GM19025 (cell line): ENCODE data around the gene DLGAP1.
"Not testable (repeated sequence)": the region's sequence is repeated elsewhere in the genome, so short reads cannot be mapped to it uniquely, and the experiment has no call there.

ENCODE experiments used
- ATAC-seq: cut with Tn5 transposase; IDR thresholded peaks from one replicate; pipeline ENCODE4 v1.9.1; 2021; ENCODE audit warnings: mild to moderate bottlenecking, low read depth, moderate library complexity; ENCODE audit not compliant: unreplicated experiment

The DLGAP1 gene

DNA sequence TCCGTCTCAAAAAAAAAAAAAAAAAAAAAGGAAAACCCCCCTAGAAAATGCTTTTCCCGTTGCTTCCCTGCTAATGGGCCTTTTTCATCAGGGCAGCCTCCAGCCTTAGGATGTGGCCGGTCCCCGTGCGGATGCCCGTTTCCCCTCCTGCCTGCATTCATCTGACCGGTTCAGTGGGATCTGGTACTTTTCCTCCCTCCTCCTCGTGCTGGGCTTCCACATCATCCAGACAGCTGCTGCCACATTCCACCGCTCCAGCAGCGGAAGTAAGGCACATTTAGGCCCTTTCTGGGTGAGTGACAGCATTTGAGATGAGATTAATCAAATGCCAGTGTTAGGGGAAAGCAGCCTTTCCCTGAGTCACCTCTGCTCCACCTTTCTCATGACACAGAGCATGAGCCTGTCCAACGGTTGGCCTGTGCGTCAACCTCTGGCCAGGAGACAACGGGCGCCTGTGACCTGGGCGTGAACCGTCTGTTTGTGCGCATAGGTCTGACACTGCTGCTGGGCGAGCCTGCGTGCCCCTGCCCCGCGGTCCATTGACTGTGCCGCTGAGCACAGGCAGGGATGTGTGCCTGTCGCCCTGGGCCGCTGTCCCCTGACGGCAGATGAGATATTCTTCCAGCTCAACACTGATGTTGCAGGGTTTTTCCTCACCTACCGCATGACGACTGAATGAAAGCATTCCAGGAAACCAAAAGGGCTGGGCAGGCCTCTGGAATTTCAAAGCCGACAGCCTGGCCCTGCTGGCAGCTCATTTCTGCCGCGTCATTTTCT is 831.1 kb downstream of the DLGAP1 start:
- no peak for ATAC-seq

DNA sequence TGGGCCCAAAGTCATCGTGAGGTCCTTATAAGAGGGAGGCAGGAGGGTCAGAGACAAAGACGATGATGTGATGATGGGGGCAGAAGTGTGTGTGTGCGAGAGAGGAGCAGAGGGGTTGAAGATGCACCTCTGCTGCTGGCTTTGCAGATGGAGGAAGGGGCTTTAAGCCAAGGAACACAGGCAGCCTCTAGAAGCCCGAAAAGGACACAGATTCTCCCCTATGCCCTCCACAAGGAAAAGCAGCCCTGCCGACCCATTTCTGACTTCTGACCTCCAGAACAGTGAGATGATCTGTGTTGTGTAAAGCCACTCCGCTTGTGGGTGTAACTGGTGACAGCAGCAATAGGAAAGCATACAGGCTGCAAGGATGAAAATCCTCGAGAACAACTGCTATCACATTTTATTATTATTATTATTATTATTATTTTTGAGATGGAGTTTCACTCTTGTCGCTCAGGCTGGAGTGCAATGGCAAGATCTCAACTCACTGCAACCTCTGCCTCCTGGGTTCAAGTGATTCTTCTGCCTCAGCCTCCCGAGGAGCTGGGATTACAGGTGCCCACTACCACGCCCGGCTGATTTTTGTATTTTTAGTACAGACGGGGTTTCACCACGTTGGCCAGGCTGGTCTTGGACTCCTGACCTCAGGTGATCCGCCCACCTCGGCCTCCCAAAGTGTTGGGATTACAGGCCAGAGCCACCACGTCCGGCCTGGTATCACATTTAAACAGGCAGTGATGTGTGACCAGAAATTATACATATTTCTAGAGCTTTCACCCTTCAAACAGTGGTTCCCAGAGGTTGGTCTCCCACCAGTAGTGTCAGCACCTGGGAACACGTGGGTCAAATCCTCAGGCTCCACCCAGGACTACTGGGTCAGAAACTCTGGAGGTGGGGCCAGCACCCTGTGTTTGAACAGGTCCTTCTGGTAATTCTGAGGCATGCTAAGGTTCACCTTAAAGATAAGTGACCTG is 834.7 kb downstream of the DLGAP1 start:
- ATAC-seq, result no peak

DNA sequence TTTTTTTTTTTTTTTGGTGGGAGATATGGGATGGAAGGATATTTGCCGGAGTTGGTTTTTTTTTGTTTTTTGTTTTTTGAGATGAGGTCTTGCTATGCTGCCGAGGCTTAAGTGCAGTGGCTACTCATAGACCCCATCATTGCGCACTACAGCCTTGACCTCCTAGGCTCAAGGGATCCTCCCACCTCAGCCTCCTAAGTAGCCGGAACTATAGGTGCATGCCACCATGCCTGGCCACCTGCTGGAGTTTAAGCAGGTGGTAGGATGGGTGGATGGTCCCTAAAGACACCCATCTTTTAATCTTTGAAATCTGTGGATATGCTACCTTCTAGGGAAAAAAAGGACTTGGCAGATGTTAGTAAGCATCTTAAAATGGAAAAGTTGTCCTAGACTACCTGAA is 835.4 kb downstream of the DLGAP1 start:
- no peak for ATAC-seq

DNA sequence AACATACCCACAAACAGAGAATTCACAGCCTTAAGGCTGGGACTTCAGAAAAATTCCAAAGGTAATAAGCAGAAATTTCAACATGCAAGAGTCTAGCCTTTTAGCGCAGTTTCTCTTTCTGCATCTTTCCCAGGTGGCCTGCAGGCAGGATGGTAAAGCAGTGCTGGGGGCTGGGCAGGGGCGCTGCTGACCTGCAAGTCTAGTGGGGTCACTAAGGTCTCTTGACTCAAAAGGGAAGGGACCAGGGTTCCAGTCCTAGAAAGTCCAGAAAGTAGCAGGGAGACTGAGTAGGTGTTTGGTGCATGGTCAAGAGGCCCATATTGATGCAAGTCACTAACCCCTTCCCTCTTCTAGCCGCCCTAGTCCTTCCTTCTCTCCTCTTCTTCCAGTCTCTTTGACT is 835.9 kb downstream of the DLGAP1 start:
- ATAC-seq, result no peak

DNA sequence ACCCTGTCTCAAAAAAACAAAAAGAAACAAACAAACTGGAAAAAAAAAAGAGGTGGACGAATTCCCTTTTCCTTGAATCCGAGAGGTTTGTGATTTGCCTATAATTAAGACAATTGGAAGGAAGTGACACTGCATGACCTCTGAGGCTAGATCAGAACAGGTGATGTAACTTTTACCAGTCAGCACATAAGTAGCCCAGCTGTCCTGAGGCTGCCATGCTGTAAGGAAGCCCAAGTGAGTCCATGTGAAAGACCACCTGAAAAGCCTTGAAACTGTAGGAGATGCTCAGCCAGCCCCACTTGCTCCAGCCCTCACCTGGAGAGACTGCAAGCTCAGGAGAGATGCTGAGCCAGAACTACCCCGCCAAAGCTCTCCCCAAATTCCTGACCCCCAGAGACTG is 838.4 kb downstream of the DLGAP1 start:
- no peak for ATAC-seq

DNA sequence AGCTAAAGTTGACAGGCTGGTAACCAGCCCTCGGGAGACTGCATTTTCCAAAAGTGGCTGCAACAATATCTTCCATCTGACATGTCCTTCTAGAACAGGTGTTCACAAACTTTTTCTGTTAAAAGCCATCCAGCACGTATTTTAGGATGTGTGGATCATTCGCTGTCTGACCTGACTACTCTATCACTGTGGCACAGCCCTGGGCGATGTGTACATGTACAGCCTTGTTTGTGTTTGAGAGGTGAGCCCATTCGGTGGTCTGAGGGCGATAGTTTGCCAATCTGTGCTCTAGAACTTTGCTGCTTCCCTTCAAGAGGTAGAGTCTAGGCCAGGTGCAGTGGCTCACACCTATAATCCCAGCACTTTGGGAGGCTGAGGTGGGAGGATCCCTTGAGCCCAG is 839.0 kb downstream of the DLGAP1 start:
- no peak for ATAC-seq

DNA sequence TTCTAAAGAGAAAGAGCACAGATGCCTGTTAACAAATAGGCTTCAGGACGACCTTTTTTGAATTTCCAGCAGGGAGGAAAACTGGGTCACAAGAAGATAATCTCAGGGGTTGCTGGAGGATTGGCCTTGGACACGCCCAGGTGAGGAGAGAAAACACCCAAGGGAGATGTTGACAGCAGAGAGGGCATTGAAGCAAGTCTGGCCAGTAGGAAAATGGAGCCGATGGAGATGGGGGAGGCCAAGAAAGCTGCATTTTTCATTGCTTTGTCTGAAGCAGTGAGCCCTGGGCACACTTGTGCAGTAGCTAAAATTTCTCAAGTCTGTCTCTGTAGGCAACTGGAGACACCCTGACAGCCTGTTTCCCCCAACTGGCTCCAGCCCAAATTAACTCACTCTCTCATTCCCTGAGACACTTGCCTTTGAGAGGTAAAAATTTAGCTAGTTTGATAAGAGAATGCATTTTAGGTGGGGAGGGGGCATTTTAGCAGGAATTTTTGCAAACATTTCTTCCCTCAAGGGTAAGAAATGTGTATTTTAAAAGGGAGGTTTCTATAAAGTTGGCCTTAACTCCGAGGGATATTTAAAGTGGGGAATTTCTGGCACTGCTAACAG is 839.6 kb downstream of the DLGAP1 start:
- ATAC-seq, result no peak

DNA sequence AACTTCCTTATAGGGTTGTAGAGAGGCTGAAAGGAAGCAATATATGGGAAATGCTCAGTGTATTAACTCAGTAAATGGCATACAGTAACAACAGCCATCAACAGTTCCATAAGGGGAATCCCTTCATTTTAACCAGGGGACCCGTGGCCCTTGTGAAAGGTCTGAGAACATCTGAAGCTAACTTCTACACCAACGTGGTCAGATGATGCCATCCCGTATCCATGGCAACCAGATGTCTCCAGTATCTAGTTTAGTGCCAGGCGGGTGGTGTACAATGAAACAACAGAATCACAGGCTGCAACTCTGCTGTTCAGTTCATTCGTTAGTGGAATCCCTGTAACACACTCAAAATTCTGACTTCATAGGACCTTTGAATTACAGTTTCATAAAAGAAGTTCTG is 842.8 kb downstream of the DLGAP1 start:
- ATAC-seq, result no peak

DNA sequence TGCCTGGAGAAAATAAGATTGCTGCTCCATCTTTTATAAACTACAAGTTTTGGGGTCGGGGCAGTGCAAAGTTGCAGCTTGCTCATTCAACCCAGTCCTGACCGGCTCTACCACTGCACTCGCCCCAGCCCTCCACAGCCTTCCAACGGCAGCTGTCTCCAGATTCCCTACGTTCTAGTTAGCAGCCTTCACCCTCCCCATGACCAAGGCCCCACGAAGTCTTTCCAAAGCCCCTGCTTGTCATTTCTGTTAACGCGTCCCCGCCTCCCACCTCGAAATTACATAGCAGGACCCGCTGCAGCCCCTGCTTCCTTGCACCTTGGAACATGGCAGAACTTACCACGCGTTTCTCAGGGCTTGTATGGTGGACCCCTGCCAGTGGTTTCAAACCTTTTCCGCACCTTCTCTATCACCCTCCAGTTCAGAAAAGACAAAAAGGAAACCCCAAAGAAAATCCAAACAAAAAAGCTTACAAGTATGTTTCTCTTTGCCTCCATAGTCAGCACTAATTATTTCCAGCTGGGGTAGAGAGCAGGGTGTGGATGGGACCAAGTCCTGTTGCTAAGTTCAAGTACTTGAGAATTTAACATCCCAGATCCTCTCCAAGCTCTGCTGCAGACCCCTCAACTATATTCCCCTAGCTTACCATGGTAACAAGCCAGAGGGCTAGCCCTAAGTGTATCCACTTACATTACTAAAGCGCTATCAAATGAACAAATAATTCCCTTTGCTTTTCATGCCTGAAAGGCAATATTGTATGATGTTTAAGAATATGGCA is 843.6 kb downstream of the DLGAP1 start:
- ATAC-seq, result no peak

DNA sequence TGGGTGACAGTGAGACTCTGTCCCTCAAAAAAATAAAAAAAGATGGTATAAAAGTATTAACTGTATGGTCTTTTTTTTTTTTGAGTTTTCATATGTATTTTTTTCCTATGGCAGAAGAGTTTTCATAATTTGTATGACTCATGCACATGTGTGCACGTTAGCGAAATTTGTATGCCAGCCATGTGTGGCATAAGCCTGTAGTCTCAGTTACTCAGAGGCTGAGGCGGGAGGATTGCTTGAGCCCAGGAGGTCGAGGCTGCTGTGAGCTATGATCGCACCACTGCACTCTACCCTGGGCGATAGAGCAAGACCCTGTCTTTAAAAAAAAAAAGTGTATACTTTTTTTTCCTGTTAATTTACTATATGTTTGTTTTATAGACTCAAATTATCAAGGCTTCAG is 844.3 kb downstream of the DLGAP1 start:
- no peak for ATAC-seq

DNA sequence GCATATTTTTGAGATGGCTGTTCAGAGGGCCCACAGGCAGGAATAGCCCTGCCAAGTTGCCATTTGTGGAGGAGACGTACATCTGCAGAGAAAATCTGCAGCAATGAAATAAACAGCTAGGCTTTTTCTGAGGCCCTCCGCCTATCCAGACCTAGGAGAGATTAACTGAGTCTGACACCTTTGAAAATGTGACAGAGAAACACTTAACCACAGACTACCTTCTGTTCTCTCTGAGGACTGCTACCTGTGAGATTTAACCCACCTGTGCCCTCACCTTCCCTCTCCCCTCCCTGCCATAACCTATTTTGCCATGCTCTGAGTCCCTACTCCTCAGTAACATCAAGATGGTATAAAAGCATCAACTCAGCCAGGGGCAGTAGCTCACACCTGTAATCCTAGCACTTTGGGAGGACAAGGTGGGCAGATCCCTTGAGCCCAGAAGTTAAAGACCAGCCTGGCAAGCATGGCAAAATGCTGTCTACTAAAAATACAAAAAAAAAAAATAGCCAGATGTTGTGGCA is 844.9 kb downstream of the DLGAP1 start:
- no peak for ATAC-seq

DNA sequence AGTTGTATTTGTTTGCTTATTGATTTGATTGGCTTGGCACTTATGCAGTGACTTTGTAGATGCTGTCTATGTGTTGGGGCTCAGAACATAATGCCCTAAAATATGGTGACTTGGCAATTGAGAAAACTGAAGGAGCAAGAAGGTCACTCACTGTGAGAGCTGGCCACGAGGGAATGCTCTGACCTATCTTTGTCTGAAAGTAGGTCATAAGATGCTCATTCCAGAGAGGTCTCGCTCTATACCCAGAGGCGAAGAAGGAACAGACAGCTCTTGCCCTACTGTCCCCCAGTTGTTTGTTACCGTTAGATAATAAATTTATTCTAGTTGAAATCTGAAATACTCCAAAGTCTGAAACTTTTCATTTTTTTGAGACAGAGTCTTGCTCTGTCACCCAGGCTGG is 846.6 kb downstream of the DLGAP1 start:
- no peak for ATAC-seq

DNA sequence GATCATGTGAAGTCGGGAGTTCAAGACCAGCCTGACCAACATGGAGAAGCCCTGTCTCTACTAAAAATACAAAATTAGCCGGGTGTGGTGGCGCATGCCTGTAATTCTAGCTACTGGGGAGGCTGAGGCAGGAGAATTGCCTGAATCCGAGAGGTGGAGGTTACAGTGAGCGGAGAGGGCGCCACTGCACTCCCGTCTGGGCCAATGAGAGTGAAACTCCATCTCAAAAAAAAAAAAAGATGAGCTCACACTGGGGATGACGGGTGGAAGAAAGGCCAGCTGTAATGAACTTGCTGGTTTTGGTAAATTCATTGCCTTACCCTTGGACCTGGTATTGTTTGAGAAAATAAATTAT is 847.0 kb downstream of the DLGAP1 start:
- not testable (repeated sequence) for ATAC-seq

DNA sequence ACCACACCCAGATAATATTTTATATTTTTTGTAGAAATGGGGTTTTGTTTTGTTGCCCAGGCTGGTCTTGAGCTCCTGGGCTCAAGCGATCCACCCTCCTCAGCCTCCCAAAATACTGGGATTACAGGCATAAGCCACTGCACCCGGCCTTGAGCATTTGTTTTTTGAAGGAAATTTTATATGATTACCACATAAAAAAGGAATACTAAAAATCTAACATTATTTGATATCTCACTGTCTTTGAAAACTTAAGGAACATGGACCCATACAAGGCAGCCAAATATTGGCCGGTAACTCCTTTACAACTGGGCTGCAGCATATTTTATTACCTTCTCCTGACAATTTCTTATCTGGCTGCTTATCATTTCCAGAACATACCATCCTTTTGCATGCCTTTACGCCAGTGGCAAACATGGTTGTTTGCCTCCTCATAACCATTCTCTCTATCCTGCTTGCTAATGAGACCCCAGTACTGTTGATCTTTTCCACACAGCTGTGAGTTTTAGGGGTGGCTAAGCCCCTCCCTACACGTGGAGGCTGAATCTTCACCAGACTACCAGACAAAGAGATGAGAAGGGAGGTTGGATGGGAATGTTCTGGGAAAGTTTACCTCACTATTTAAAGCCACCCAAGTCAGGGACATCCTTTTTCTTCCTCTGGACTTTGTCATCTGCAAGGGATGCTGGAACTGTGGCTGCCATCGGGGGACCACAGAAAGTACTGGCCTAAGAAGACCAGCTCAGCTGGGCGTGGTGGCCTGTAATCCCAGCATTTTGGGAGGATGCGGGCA is 847.6 kb downstream of the DLGAP1 start:
- ATAC-seq, result no peak

DNA sequence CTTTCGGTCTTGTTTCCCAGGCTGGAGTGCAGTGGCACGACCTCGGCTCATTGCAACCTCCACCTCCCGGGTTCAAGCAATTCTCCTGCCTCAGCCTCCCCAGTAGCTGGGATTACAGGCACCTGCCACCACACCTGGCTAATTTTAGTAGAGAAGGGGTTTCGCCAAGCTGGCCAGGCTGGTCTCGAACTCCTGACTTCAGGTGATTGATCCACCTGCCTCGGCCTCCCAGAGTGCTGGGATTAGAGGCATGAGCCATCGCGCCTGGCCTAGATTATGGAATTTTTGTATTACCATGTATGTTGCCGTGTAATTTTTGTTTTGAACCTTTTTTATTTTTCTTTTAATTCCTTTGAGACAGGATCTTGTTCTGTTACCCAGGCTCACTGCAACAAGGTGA is 848.2 kb downstream of the DLGAP1 start:
- not testable (repeated sequence) for ATAC-seq

DNA sequence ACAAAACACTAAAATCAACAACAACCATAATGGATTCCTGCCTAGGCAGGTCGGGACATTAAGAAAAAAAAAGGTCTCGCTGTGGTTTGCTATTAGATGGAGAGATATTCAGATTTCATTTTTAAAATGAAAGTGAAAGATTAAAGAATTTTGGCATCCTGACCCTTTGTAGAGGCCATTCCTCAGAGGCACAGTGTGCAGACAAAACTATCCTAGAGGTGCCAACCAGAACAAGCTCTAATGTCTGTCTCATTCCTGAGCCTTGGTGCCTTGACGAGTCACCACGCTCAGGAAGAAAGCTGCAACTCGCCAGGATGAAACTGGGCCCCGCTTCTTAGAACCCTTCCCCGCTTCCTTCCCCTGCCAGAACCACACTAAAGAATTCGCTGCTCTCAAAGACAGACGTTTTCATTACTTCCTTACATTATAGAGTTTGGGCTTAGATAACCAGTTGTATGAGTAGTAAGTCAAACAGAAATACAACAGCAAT is 849.1 kb downstream of the DLGAP1 start:
- ATAC-seq, result no peak

DNA sequence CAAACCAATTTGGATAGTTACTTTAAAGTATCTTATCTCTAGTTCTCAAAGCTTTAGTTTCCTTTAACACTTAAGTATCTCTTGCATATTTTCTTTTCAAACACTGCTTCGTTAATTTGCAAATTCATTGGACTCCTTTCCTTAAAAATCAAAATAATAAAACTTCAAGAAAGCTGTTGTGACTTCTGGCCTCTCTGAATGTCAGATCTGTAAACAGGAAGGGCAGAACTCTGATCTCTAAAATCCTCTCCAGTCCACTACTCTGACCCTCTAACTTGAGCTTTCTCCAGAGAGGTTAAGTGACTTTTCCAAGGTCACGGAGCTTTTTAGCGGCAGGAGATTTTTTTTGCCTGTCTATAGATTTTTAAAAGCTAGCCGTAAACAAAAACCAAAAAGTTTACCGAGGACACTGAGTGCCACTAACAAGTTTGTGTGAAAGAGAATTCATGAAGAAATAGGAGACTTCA is 849.6 kb downstream of the DLGAP1 start:
- no peak for ATAC-seq

DNA sequence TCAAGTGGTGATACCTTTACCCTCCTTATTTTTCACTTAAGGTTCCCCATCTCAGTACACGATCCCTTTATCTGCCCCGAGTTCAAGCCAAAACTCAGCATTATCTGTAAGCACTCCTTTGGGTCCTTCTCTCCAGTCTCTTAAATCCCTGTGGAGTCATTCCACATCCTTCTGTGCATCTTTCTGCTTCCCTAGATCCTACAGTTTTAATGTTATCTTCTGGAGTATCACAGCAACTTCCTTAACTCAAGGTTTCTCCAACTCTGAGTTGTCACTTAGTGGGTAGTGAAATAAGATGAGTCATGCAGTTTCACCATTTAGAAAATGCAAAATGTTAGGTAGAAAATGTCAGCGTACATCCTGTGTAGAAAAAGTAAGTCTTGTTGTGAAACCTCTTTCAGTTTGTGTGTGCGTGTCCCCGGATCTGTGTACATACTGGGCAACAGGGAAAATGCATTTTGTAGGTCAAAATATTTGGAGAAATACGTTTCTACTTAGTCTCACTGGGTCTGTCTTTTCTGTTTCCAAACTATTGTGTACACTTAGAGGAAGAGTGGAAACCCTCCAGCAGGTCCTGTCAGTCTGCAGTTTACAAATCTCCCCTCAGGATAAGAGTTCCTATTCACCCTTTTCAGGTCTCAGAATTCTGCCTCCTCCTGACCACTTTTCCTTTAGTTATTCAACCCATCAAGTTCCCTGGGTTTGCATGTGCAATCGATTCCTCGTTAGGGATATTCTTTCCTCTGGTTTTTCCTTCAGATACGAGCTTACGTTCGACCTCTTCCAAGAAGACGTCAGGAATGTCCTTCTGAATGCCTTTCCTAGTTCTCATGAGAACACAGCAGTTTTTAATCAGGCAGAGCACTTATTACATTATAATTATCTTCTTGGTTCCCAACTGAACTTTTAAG is 850.4 kb downstream of the DLGAP1 start:
- peak; percentile 86 for ATAC-seq

DNA sequence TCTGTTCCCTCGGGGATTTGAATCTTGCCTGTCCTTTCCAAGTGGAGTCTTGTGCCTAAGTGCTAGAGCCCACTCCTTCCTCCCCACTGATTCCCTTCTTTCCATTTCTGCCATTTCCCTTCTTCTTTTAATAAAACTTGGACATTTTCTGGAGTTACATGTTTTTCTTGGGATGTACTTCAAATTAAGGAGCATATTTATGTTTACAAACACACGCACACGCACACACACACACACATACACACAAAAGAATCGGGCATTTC is 850.9 kb downstream of the DLGAP1 start:
- no peak for ATAC-seq
